ENCODE data around the gene NPAS3.

The NPAS3 gene

DNA sequence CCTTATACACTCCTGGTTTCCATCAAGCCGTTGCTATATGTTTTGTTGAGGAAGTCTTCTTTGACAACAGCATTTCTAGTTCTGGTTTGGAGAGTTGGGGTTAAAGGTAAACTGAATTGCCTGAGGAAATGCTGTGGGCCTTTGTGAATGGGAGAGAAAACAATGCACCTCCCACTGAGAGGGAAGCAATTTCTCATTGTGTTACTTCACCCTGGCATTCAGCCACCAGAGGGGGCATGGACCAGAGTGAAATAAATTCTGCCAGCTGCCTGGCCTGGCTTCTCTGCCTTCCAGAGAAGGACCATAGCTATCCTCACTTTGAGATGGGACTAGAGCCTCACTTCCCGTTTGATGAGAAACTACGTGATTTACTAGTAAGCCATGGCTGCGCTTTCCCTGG, 536.9 kb downstream of the NPAS3 start:
- peak; percentile 38 for DNase-seq (ENCODE audit: low read depth, low spot score)

DNA sequence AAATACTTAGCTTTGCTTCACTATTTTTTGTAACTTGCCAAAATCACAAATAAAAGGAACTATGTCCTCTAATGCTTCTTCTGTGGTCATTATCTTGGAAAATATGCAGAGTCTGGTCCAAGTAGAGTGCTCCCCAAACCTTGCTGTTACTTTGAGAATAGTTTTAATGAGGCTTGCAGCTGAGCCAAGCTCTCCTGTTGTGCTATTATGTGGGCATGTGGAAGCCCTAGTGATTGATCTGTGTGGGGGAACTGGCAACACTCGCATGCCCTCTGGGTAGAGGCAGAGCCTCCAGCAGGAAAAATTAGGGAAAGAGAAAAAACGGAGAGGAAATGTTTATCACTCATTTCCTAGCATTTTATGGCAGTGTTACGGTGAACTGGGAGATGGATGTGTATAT, 539.1 kb downstream of the NPAS3 start:
- DNase-seq (ENCODE audit: low read depth, low spot score) = no peak

DNA sequence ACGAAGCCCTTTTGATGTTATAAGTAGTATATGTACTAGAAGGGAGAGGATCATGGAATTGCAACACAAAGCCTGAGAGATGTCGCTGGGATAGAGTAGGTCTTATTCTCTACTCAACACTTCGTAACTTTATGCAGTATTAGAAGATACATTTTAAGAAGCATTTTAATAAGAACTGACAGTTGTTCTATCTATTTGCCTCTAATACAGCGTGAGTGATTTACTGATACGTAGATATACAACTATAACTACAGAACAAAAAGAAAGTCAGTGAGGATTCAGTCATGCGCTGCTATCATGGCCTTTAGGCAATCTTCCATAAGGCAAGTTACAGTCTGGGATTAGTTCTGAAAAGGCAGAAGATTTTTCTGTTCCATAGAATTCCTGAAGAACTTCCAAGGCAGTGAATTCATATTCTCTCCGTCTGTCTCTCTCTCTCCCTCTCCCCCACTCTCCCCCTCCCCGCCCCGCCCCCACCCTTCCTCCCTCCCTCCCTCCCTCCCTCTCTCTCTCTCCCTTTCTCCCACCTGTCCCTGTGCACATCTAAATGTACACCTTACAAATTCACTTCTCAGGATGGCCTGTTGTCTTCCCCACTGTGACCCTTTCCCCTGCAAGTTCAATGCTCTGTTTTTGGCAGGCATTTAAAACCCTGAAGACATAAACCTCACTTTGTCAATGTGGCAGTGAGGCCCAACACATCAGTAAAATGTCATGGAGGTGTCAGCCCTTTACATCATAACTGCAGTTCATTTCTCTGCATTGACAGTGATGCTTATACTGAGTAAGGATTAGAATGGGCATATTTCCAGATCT, 541.6 kb downstream of the NPAS3 start:
- DNase-seq (ENCODE audit: low read depth, low spot score) = no peak

DNA sequence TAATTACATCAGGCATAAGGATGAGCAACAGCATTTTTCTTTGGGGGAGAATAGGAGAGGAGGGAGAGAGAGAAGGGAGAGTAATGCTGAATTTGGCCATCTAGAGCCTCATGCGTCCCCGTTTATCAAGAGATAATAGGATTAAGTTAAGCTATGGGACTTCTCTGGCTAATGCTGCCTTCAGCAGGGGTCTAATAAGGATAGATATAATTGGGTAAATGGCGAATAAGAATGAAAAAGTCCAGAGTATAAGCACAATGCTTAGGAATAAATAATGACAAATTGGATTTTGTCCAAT, 542.2 kb downstream of the NPAS3 start:
- DNase-seq (ENCODE audit: low read depth, low spot score) = no peak

DNA sequence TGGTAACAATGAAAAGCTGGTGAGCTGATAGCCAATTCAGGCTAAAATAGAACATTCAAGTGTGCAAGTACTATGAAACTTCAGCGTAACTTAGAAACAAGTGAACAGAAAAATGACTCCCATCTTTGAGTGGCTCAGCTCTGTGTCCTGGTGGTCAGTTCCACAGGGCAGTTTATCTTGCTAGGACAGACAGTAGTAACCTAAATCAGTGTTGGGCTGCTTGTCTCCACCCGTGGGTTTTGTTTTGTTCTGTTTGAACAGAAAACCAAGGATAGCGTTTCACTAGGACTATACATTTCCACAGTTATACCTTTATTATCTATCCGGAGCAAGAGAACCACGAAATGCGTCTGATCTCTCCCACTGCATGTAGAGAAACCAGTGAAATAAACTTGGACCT, 544.4 kb downstream of the NPAS3 start:
- no peak for DNase-seq (ENCODE audit: low read depth, low spot score)

DNA sequence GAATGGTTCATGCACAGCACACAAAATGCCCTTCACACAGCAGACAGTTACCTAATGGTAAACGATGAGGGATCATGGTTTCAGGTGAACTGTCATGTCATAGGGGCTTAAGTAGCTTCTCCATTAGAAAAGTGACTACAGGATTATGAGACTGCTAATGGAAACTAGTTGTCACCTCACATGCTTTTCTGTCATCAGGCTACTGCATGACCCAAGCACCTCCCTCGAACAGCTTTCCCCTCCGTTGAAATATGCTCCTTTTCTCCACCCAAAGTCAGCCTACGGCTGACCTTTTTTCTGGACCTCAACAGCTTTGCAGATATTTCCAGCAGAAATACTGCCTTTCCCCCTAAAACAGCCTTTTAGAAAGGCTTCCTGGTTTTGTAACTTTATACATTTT, 544.9 kb downstream of the NPAS3 start:
- no peak for DNase-seq (ENCODE audit: low read depth, low spot score)

DNA sequence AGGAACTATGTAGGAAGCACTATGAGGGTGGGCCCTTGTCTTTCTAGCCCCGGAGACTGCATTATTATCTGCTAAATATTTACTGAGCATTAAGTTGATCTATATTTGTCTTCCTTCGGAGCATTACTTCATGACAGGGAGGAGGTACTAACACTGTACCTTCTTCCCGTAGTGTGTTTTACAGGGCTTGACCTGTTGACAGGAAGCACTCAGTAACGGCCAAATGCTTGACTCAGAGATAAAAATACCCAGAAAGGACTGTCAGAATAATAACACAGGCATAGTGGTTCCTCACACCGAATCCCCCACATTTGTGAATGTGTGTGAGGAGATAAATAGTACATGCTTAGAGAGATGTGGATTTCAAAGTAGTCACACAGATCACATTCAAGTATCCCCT, 545.6 kb downstream of the NPAS3 start:
- DNase-seq (ENCODE audit: low read depth, low spot score) = no peak

DNA sequence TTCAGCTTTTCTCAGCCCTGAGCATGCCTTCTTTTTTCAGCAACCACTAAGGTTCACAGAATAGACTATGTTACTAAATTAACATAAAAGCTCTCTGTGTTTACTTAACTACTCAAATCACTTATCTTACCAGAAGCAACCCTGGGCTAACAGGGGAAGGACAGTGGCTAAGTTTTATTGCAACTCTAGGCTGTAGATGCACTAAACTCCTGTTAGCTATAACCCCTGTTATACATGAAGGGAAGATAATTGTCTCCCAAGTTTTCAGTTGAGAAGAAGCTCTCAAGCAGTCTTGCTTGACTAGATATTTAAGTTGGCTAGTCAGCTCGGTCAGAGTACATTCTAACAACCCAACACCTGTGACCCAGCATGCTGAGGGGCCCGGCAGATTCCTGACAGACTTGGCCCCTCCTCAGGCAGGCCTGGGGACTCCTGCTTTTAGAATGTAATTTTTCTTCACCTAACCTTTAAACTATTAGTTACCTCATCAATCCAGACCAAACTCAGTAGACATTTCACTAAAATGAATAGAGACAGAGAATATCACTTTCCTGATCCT, 547.7 kb downstream of the NPAS3 start:
- DNase-seq (ENCODE audit: low read depth, low spot score) = no peak

DNA sequence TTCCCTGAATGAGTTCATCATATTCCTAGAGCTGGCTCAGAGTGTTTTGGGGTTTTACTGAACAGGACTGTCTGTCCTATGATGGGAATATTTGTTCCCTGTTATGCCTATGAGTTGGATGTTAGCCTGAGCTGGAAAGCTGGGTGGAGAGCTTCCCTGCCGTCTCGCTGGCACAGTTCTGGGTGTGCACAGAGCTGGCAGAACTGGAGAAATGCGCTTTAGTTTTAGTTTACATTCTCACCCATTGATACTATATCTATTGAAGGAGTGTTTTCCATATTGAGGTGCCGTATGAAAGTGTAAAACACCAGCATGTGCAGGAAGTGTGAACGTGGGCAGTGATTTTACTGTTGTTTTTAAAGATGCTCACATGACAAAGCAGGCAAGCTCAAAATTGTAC, 549.9 kb downstream of the NPAS3 start:
- DNase-seq (ENCODE audit: low read depth, low spot score) = no peak

DNA sequence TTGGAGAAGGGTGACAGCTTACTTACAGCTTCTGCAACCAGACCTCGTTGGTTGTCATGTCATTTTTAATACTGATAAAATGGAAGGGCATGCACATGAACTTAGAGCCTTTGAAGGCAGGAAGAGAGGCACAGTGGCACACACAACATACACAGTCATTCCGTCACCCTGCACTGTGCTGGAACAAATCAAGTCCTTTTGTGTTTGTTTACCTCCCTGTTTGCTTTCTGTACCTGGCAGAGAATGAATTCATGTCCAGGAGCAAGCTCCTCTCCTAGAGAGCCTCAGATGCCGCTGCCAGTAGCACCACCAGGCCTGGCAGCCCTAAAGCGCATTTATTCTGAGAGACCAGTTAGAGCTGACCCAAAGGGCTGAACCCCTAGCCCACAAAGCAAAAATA, 551.9 kb downstream of the NPAS3 start:
- no peak for DNase-seq (ENCODE audit: low read depth, low spot score)

DNA sequence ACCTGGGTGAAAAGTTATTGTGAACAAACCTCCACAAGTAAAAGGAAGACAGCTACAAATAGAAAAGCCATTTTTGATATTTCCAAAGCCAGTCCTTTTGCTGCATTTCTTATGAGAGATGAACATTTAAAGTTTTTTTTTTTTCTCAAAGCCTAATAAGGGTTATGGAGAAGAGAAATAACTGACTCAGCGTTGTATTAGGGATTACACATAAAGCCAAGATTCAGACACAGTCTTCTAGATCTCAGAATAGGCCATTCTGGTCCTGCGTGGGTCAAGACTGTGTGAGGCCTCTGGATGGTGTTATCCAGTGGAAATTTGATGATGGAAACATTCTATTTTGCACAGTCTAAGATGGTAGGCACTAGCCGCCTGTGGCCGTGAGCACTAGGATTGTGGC, 552.4 kb downstream of the NPAS3 start:
- no peak for DNase-seq (ENCODE audit: low read depth, low spot score)

DNA sequence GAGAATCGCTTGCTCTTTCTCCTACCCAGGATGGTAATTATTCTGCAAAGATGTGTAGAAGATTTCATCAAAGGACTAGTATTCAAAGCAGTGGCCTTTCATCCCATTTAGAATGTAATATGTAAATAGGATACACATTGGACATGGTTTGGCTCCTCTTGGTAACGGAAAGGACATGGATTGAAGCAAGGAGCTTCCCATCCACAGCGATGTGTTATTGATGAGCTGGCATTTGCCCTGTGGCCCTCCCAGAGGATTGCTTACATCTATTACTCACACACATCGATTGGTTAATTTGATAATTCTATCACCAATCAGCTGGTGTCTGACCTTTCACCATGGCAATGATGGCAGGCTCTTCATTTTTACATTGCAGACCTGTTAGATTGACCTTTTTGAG, 553.8 kb downstream of the NPAS3 start:
- DNase-seq (ENCODE audit: low read depth, low spot score) = no peak

DNA sequence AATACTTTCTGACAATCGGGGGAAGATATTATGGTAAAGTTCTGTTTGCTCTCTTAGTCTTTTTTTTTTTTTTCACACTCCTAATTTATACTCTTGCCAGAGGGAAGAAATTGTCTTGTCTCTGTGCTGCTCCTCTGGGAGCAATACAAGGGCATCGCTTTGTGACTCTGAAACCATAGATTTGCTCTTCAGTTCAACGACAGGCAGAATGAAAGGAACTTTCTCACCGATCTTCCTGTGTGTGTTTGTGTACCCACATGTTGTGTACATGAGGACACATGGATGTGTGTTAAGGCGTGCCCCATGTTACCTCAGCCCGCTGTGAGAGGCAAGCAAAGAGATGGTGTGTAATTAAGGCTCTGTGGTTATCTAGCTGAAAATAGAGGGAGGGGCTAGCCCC, 554.6 kb downstream of the NPAS3 start:
- no peak for DNase-seq (ENCODE audit: low read depth, low spot score)

DNA sequence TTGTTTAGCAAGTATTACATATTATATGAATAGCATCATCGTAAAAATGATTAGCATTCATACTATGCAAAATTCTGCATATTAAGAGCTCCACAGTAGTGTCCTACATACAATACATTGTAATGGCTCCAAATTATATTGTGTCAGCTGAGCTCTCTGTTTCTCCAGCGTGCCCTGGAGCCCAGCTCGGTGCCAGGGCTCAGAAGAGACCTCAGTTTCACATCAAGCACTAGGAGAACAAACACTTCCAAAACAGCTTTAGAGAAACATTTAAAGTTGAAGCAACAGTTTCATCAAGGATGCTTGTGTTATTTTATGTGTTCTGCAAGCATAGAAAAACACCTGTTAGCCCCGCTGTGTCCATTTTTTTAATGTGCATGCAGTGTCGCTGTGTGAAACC, 555.3 kb downstream of the NPAS3 start:
- DNase-seq (ENCODE audit: low read depth, low spot score) = no peak

DNA sequence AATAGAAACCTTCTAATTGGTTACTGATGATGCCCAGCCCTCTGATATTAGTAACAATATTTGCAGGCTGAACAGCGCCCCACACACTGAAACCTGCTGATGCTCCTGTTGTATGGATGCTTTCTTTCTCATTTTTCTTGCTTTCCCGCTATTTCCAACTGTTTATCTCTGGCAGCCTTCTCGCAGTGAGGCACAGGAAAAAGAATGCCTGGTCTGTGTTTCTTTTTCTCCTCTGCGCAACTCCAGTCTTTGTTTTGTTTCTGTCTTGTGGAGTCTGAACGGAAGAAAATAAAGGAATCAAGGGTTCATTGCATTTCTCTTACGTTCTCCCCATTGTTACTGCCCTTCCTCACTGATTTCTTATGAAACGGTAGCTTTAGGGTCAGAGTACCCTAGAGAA, 561.0 kb downstream of the NPAS3 start:
- DNase-seq (ENCODE audit: low read depth, low spot score) = no peak

DNA sequence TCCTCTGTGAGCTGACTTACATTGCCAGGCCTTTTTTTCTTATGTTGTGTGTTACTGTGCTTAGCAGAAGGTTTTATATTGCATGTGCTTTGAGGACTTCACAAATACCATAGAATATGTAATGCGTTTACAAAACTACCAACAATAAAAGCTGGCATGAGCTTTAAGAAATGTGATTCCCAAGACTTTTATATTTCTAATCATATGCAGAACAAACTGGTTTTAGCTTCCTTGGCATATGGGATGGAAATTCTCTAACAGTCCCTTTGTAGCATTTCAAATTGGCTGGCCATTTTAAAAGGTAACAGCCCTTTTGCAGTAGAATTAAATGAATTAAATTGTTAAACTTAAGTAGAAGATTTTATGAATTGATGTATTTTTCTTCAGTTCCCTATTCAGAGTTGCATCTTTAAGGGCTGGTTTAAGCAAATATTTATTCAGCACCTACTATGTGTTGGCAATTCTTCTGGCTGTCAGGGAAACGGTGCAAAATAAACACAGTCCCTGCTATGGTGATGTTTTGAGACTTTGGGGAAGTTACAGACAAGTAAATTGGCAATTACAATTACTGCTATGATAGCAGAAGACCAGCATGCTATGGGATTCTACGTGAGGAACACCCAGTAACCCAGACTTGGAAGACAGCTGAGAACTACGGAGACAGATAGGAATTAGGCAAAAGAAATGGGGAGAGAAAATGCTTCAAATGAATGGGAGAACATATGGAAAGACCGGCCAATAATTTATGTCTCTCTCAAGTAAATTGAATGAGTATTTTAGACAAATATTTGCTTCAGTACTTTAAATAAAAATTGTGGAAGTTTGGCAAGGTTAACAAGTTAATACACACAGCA, 565.8 kb downstream of the NPAS3 start:
- DNase-seq (ENCODE audit: low read depth, low spot score) = no peak

DNA sequence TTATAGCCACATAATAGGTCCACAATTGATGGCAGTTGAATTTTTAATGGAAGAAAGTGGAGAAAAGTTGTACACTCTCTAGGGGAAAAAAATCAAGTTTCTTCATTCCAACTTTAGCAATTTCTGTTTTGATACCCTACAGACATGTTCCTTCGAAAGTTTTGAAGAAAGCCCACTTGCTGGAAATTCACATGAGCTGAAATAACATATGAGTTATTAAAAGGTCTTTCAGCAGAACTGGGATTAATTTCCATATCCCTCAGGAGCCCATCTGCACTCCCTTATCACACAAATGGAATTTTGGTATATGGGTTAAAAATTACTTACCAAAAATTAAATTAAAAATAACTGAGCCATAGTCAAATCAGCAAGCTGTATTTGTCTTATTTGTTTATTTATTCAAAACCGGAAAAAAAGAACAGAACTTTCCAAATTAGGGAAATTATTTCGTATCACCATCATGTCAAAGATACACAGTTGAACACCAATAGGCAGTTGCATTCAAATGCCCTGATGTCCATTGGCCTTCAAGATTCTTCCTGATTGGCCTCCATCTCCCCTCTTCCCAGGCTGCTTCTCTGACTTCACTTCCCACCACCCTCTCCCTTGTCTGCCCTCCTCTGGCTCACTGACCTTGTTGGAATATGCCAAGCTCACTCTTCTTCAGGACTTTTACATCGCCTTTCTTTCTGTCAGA, 566.7 kb downstream of the NPAS3 start:
- DNase-seq (ENCODE audit: low read depth, low spot score) = no peak

DNA sequence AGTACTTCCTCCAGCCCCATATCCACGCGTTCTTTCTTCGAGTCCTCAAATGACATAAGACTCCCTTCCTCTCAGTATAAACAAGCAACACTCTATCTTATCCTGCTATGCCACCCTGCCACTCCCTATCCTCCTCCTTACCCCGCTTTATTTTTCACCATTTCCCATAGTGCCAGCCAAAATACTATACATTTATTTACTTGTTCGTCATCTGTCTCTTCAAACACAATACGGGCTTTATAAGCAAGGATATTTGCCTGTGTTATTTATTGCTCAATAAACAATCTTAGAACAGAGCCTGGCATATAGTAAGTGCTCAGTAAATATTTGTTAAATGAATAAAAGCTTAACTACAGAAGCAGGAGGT, 567.3 kb downstream of the NPAS3 start:
- DNase-seq (ENCODE audit: low read depth, low spot score) = no peak

DNA sequence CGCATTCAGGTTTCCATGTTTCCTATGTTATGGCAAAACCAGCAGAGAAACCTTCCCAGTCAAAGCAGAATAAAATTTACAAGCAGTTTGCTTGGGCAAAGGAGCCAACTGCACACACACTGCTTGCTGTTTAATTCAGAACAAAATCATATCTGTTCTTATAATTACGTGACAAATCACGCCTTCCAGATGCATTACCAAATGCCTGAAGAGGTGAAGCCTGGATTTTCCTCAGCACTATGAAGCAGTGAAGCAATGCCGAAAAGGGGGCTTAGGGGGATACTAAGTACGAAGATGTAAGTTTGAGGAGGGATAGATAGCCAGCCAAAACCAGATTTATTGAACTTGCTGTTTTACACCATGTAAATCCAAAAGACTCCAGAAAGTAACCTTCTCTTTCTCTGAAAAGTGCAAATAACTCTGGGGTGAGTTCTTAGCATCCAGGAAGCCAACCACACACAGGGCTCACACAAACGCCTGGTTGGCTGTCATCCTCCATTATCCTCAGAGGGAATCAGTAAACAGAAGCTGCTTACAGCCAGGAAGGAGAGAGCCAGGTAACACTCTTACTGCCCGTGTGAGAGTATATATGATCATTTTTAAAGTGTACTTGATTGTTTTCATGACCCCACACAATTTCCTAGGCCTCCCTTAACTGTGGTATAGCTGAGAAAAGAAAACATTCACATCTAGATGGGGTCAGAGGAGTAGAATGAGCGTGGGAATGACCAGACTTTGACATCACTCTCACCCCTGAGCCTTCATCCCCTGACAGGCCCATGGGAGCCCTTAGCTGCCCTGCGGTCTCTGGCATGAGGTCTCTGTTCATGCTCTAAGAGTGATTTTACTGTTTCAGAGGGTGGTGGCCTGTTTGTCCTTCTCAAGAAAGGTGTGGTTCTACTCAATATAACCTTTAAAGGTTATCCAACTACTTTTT, 569.7 kb downstream of the NPAS3 start:
- DNase-seq (ENCODE audit: low read depth, low spot score) = peak; percentile 76

DNA sequence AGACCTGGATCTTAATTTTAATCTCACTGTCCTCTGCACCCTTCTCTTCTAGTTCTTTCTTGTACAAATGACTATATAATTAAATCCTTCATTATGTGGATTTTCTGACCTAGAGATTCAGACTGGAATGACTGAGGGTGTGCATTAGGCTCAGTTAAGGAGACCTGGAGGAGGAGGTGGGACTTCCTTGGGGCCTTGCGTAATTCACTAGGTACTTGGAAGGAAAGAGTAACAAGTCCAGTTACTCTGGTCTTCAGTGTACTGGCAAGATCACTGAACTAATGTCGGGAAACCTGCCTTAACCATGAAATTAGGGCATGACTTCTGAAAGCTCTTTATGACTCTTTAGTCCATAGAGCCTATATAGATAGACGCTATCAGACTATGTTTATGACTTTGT, 570.8 kb downstream of the NPAS3 start:
- no peak for DNase-seq (ENCODE audit: low read depth, low spot score)

DNA sequence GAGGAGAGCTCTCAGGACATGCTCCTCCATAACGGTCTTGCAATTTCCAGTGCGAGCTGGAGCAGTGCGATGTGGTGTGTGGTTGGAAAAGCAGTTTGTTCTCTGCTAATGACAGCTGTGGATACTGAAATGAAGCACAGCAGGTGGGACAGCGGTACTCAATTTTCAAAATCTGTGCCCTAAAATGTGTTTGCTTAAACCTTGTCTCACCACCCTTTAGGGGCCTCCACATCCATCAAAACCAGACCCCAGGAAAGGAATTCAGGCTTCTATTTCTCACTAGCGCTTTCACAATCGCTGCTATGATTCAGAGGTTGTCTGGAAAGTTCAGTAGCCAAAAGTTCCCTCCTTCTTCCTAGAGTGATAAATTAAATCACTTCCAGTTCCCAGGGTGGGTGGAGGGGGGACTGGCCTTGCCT, 571.4 kb downstream of the NPAS3 start:
- DNase-seq (ENCODE audit: low read depth, low spot score) = peak; percentile 78

Measured in brain pericyte (primary cell).